HEK293 (cell line): ENCODE measurements around the gene IRF2.
A peak's percentile ranks its signal among the peaks of the same experiment; 100 is the strongest.

Source experiments
- CTCF ChIA-PET: fragments of 350-600 bp; formaldehyde crosslinking; extraction: SDS; loops from one replicate; lab custom pipeline; 2021; ENCODE audit warnings: antibody characterized with exemption; lab: Yijun Ruan, JAX
- POLR2A ChIA-PET: fragments of 300-600 bp; formaldehyde crosslinking; extraction: SDS; loops from one replicate; lab custom pipeline; 2020; ENCODE audit warnings: antibody characterized with exemption, inconsistent platforms; lab: Yijun Ruan, JAX
- H3K27ac ChIP-seq: fragments of 200-500 bp; sonication (Bioruptor generic); 2 replicates; pipeline ENCODE4 v1.5.1; 2014; ENCODE audit warnings: low read depth, low read length, control low read depth, inconsistent platforms; ENCODE audit errors: extremely low read depth
- H3K36me3 ChIP-seq, 2 experiments: fragments of 200-500 bp in 1 of 2; sonication (Bioruptor generic) in 1 of 2; 1 replicate in 1 of 2; 2 replicates in 1 of 2; pipeline ENCODE4 v1.5.1; 2014 to 2017; ENCODE audit warnings: inconsistent platforms in 2 of 2, low read length in 2 of 2; ENCODE audit not compliant: control insufficient read depth in 2 of 2, insufficient read depth in 1 of 2
- H3K4me1 ChIP-seq: fragments of 200-500 bp; sonication (Bioruptor generic); 2 replicates; pipeline ENCODE4 v1.5.1; 2014; ENCODE audit warnings: mild to moderate bottlenecking, low read length, inconsistent platforms; ENCODE audit not compliant: control insufficient read depth, insufficient read depth
- H3K4me3 ChIP-seq: 2 replicates; pipeline ENCODE4 v1.5.1; 2011; ENCODE audit warnings: low read depth, mild to moderate bottlenecking, control low read depth, low read length, moderate library complexity
- H3K9me3 ChIP-seq: fragments of 200-500 bp; sonication (Bioruptor generic); 2 replicates; pipeline ENCODE4 v1.5.1; 2014; ENCODE audit warnings: low read depth, low read length, inconsistent platforms; ENCODE audit not compliant: control insufficient read depth, insufficient read depth
- EGR2 ChIP-seq: fragments of 450-650 bp; formaldehyde crosslinking; IDR thresholded peaks from 2 replicates; pipeline ENCODE4 v1.5.1; 2016; ENCODE audit warnings: low read depth, missing biosample characterization, missing genetic modification characterization
- KLF16 ChIP-seq: fragments of 450-650 bp; formaldehyde crosslinking; IDR thresholded peaks from 2 replicates; pipeline ENCODE4 v1.5.1; 2017; ENCODE audit warnings: missing biosample characterization, missing genetic modification characterization
- MZF1 ChIP-seq: fragments of 450-650 bp; formaldehyde crosslinking; IDR thresholded peaks from 2 replicates; pipeline ENCODE4 v1.5.1; 2017; ENCODE audit warnings: missing biosample characterization, missing genetic modification characterization, borderline replicate concordance
- REST ChIP-seq: fragments of 450-650 bp; formaldehyde crosslinking; IDR thresholded peaks from 2 replicates; pipeline ENCODE4 v1.5.1; 2016; ENCODE audit warnings: missing biosample characterization, missing genetic modification characterization
- SCRT2 ChIP-seq: fragments of 450-650 bp; formaldehyde crosslinking; IDR thresholded peaks from 2 replicates; pipeline ENCODE4 v1.5.1; 2016; ENCODE audit warnings: missing biosample characterization, missing genetic modification characterization
- TCF7L2 ChIP-seq: IDR thresholded peaks from 2 replicates; pipeline ENCODE4 v1.6.1; 2011; ENCODE audit warnings: low read depth, mild to moderate bottlenecking, inconsistent platforms, low read length, moderate library complexity, borderline replicate concordance
- ZBTB21 ChIP-seq: fragments of 450-650 bp; formaldehyde crosslinking; IDR thresholded peaks from 2 replicates; pipeline ENCODE4 v1.5.1; 2017; ENCODE audit warnings: missing biosample characterization, missing genetic modification characterization
- ZBTB26 ChIP-seq: fragments of 450-650 bp; formaldehyde crosslinking; optimal IDR thresholded peaks from 2 replicates; pipeline ENCODE3; 2016; ENCODE audit warnings: missing biosample characterization, mild to moderate bottlenecking, missing genetic modification characterization
- ZFHX2 ChIP-seq: fragments of 450-650 bp; formaldehyde crosslinking; conservative IDR thresholded peaks from 2 replicates; pipeline ENCODE4 v1.5.1; 2016; ENCODE audit warnings: missing biosample characterization, missing genetic modification characterization
- ZNF174 ChIP-seq: fragments of 450-650 bp; formaldehyde crosslinking; IDR thresholded peaks from 2 replicates; pipeline ENCODE4 v1.5.0; 2017; ENCODE audit warnings: missing biosample characterization, mild to moderate bottlenecking, missing genetic modification characterization
- ZNF26 ChIP-seq: fragments of 450-650 bp; formaldehyde crosslinking; IDR thresholded peaks from 2 replicates; pipeline ENCODE4 v1.5.1; 2016; ENCODE audit warnings: missing biosample characterization, missing genetic modification characterization
- ZNF302 ChIP-seq: fragments of 450-650 bp; formaldehyde crosslinking; IDR thresholded peaks from 2 replicates; pipeline ENCODE4 v1.5.1; 2016; ENCODE audit warnings: missing biosample characterization, missing genetic modification characterization, low read depth
- ZNF394 ChIP-seq: fragments of 450-650 bp; formaldehyde crosslinking; IDR thresholded peaks from 2 replicates; pipeline ENCODE4 v1.5.1; 2016; ENCODE audit warnings: missing biosample characterization, missing genetic modification characterization, mild to moderate bottlenecking, moderate library complexity, borderline replicate concordance
- ZNF398 ChIP-seq: fragments of 450-650 bp; formaldehyde crosslinking; IDR thresholded peaks from 2 replicates; pipeline ENCODE4 v1.5.1; 2017; ENCODE audit warnings: missing biosample characterization, missing genetic modification characterization
- ZNF513 ChIP-seq: fragments of 450-650 bp; IDR thresholded peaks from 2 replicates; pipeline ENCODE4 v1.5.1; 2018; ENCODE audit warnings: missing biosample characterization, missing genetic modification characterization
- ZNF629 ChIP-seq: fragments of 450-650 bp; formaldehyde crosslinking; IDR thresholded peaks from 2 replicates; pipeline ENCODE4 v1.5.1; 2017; ENCODE audit warnings: missing biosample characterization, missing genetic modification characterization
- ZNF660 ChIP-seq: fragments of 450-650 bp; IDR thresholded peaks from 2 replicates; pipeline ENCODE4 v1.5.1; 2018; ENCODE audit warnings: missing biosample characterization, mild to moderate bottlenecking, missing genetic modification characterization
- ZNF707 ChIP-seq: fragments of 450-650 bp; formaldehyde crosslinking; IDR thresholded peaks from 2 replicates; pipeline ENCODE4 v1.5.1; 2016; ENCODE audit warnings: missing biosample characterization, missing genetic modification characterization
- ZNF76 ChIP-seq: fragments of 450-650 bp; formaldehyde crosslinking; IDR thresholded peaks from 2 replicates; pipeline ENCODE4; 2016; ENCODE audit warnings: low read depth, missing biosample characterization, missing genetic modification characterization, borderline replicate concordance
- ZNF830 ChIP-seq: fragments of 450-650 bp; IDR thresholded peaks from 2 replicates; pipeline ENCODE4 v1.5.0; 2018; ENCODE audit warnings: missing biosample characterization, missing genetic modification characterization, low read depth, mild to moderate bottlenecking, moderate library complexity

The IRF2 gene

GRCh38 chr4:184474263-184475095 lies at the start of gene IRF2 (continued):
- TF ChIP-seq REST (tag by site-specific recombination) (peak; percentile 14; the same call in 1 of the 2 replicates), TCF7L2 (peak; percentile 45; the same call in 1 of the 2 replicates)

- H3K9me3 ChIP-seq, result no peaks in the 10 kb centered on the region
- no peak for TF ChIP-seq ZNF76
- TF ChIP-seq, all 188 proteins: peak for 0
- H3K27ac ChIP-seq, result no peak overlapping the region
- CTCF ChIA-PET, result no interaction called here
- no peaks in the 10 kb centered on the region for H3K36me3 ChIP-seq
- no peak overlapping the region for H3K4me3 ChIP-seq
- H3K4me1 ChIP-seq, result no peaks in the 10 kb centered on the region
- POLR2A ChIA-PET, result no interaction called here
Observed at GRCh38 chr4:184515606-184516005, 41.3 kb upstream of the IRF2 start.

GRCh38 chr4:184514121-184514988 lies 40.0 kb upstream of the IRF2 start:
- CTCF ChIA-PET, result interaction anchor here (0.5 to 0.6 kb wide), 2 partner anchors 11 to 50 kb away, joined by 4 to 5 read pairs; no protein-coding TSS in a partner anchor
- H3K4me3 ChIP-seq, result no peak overlapping the region
- H3K4me1 ChIP-seq, result no peaks in the 10 kb centered on the region
- H3K27ac ChIP-seq, result no peak overlapping the region
- POLR2A ChIA-PET, result interaction anchor here (1.0 kb wide), 1 partner anchor 18 kb away, joined by 3 read pairs; no protein-coding TSS in a partner anchor
- no peaks in the 10 kb centered on the region for H3K36me3 ChIP-seq
- no peaks in the 10 kb centered on the region for H3K9me3 ChIP-seq
- no peak for TF ChIP-seq MZF1 (tag by site-specific recombination)
- no peak for TF ChIP-seq KLF16 (tag by site-specific recombination)
- no peak for TF ChIP-seq ZNF302 (tag by site-specific recombination)
- peak; percentile 85 for TF ChIP-seq ZNF394 (tag by site-specific recombination)
- no peak for TF ChIP-seq ZNF26 (tag by site-specific recombination)
- peak; percentile 35; the same call in 1 of the 2 replicates for TF ChIP-seq EGR2
- no peak for TF ChIP-seq ZNF513 (tag by site-specific recombination)
- TF ChIP-seq ZNF174 (tag by site-specific recombination), result no peak
- no peak for TF ChIP-seq ZBTB26 (tag by site-specific recombination)
- no peak for TF ChIP-seq ZNF398 (tag by site-specific recombination)
- no peak for TF ChIP-seq ZNF660 (tag by site-specific recombination)
- peak; percentile 68 for TF ChIP-seq ZFHX2 (tag by site-specific recombination)
- TF ChIP-seq ZBTB21 (tag by site-specific recombination), result no peak
- TF ChIP-seq ZNF629 (tag by site-specific recombination), result no peak
- no peak for TF ChIP-seq SCRT2 (tag by site-specific recombination)
- no peak for TF ChIP-seq ZNF830
- TF ChIP-seq ZNF707 (tag by site-specific recombination), result no peak
